ENCODE data around the gene BARX2.

BARX2 gene

GRCh38 chr11:129373489-129373953 lies 2.1 kb upstream of the BARX2 start:
- no peak for DNase-seq (ENCODE audit: low read depth in 2 of 3, low spot score in 1 of 3)

DNA sequence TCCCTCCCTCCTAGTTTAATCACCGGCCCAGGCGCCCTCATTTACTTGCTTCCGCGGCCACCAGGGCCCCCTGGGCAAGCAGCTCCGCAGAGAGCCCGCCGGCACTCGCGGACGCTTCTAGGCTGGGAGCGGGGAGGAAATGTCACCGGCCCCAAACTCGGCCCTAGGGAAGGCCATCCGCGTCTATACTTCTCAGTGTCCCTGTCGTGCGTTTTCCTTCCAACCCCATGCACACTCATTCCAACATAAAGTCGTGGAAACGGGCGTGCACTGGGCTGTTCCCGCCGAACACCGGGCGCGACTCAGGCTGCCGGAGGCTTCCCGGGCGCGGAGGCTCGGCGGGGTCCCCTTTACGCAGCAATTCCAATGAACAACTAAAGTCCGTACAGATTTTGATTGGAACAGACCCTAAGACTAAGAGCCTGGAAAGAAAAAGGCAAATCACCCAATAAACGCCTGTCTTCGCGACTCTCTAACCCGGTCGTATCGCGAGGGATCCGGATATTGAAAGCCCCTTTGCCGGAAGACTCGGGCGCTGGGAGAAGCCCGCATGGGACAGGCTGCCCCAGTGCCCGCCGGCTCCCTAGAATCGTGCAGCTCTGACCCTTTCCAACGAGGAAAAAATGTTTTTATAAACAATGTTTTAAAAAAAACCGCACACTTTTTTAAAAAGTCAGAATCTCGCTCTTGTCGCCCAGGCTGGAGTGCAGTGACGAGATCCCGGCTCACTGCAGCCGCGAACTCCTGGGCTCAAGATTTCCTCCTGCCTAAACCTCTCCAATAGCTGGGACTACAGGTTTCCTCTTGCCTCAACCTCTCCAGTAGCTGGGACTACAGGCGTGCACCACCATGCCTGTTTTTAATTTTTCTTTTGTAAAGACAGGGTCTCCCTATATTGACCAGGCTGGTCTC lies 1.3 kb upstream of the BARX2 start:
- DNase-seq (ENCODE audit: low read depth in 2 of 3, low spot score in 1 of 3), result no peak

DNA sequence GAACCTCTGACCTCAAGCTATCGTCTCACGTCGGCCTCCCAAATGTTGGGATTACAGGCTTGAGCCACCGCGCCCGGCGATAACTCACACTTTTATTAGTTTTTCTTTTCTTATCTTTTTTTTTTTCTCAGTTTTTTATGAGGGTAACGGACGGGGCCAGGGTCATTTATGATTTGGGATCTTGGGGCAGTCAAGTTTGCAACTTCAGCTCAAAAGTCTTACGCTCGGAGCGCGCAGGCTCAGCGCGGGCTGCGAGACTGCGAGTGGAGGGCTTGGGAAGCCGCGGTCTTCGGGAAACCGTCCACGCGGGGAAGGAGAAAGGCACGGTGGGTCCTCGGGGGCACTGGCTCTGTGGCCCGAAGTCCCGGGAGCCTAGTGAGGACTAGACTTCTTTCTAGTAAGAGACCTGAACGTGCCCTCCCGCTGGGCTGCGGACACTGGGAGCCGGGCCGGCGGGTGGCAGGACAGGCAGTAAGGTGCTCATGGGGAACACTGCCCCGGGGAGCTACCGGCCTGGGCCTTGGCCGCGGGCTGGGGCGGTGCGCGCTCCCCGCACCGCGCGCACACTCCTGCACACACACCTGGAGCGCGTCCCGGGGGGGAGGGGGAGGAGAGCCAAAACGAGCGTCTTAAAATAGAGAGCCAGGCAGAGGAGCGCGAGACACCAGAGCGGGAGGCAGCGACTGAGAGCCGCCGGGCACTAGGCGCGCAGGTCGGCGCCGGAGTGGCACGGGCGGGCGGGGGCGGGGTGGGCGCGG lies 476 bp upstream of the BARX2 start:
- no peak for DNase-seq (ENCODE audit: low read depth in 2 of 3, low spot score in 1 of 3)

DNA sequence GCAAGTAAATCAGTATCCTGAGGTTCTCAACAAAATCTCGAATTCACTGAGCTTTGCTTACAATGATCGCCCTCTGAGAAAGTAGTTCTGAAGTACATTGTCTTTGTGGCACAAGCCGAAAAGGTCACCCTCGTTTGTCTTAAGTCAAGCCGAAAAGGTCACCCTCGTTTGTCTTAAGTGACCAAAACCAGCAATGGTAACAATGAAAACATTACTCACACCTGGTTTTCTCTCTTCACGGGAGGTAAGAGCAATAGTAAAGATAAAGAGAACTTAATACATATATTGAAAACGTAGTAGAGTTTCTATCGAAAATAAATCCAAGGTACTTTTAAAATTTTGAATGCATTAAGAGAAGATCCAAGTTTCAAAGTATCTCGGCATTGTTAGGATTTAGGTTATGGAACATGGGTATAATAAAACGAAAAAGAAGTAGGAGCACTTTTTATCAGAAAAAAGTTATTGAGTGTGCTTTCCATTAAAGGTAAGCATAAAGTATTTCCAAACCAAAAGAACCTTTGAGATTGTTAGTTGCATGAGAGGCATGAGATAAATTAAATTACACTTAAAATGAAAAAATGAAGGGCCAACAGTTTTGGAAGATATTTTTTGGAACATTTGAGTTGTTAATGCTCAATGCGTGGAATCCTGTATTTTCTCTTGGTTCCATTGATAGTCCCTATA lies 1.2 kb downstream of the BARX2 start:
- no peak for DNase-seq (ENCODE audit: low read depth in 2 of 3, low spot score in 1 of 3)

DNA sequence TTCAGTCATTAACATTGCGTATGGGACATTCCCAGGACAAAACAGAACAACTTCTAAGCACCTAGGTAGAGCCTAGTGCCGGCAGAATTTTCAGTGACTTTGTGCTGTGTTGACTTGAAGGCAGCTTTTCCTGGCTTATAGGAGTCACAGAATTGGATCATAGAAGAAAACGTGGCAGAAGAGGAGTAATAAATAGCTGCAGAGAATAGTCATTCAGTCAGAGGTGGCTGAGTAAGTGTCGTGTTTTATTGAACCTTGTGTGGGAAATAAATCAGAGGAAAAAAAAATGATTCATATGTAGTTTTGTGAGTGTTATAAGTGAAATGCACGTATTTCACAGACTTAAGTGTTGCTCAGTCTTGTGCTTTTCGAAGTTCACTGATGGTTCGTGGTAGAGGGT lies 2.1 kb downstream of the BARX2 start:
- DNase-seq (ENCODE audit: low read depth in 2 of 3, low spot score in 1 of 3), result no peak

DNA sequence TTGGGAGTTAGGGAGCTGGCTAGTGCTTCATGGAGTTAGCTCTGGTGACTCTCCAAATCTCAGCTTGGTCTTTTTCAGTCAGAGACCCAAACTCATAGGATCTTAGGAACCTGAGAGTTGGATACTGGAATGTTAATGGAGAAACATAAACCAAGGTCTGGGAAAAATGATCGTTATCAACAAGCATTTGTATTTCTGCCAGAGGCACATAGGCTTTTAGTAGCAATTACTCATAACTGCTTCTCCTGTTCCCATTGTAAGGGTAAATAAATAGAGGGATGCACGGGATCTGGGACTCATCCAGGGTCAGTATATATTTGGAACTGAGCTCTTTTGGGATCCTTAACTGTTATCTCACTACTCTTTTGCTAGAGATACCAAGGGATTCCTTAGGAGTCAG lies 4.8 kb downstream of the BARX2 start:
- no peak for DNase-seq (ENCODE audit: low read depth in 2 of 3, low spot score in 1 of 3)

GRCh38 chr11:129382583-129382982 lies 6.9 kb downstream of the BARX2 start:
- DNase-seq (ENCODE audit: low read depth in 2 of 3, low spot score in 1 of 3), result no peak

DNA sequence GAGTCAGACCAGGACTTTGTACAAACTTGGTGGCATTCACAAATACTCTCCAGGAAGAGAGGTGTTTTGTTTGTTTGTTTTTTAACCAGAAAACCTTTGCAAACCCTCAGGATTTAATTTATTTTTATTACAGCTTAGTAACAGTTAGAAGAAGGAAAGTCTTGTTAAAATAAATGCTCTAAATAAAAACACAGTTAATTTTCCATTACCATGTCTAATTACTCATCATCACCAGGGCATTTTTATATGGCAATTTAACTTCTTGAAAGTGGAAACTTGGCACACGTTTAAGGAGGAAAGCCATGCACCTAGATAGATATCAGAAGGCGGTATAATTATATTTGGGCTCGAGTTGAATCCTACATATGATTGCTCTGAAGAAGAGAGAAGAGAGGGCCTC lies 7.4 kb downstream of the BARX2 start:
- no peak for DNase-seq (ENCODE audit: low read depth in 2 of 3, low spot score in 1 of 3)

- no peak for DNase-seq (ENCODE audit: low read depth in 2 of 3, low spot score in 1 of 3)
Observed at GRCh38 chr11:129383502-129383901, 7.9 kb downstream of the BARX2 start.

DNA sequence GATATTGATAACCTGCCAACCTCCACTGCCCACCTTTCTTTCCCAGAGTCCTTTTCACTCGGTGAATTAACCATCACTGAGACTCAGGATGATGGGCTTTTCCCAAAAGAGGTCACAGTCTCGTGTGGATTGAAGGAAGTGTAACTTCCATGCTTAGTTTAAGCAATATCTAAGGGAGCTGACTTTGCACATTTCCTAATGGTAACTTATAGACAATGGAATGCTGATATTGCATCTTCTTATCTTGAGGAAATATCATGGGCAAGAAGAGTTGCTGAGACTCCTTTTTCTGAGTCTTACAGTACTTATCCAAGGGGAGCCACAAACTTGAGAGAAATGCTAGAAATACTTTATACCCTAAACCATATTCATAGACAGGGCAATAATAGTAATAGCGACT lies 8.8 kb downstream of the BARX2 start:
- DNase-seq (ENCODE audit: low read depth in 2 of 3, low spot score in 1 of 3), result no peak

DNA sequence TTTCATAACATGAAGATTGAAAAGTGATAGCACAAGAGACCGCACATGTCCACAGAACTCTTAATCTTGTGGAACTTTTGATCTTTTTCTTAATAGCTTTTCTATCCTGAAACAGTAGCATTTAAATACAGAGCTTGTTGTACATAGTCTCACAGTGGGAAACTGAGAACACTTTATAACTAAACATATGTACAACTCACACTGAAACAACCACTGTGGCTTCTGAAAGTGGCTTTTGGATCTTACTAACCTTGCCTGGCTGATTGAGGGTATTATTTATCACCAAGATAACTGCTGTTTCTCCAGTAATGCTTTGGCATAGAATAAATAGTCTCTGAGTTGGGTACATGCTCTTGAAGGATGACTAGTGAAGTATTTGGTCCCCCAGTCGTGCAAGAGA lies 10.2 kb downstream of the BARX2 start:
- DNase-seq (ENCODE audit: low read depth in 2 of 3, low spot score in 1 of 3), result no peak

- no peak for DNase-seq (ENCODE audit: low read depth in 2 of 3, low spot score in 1 of 3)
Observed at GRCh38 chr11:129386795-129387397, 11.2 kb downstream of the BARX2 start.

DNA sequence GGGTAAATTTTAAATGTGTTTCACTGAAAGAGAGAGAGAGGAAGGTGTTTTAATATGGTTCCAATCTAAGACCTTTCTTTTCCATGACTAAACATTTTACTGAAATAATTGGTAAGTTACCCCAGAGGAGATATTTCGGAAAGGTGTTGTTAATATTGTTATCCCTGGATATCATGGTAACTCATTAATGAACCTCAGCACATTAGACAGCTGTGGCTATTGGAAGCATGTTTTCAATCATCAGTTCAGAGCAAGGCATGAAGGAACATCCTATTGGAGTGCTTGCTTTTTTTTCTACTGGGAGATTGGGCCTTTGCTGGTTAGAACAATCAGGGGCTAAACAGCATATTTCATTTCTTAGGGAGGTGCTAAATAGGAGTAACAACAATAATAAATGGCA lies 11.8 kb downstream of the BARX2 start:
- no peak for DNase-seq (ENCODE audit: low read depth in 2 of 3, low spot score in 1 of 3)

GRCh38 chr11:129388824-129389223 lies 13.2 kb downstream of the BARX2 start:
- no peak for DNase-seq (ENCODE audit: low read depth in 2 of 3, low spot score in 1 of 3)

- no peak for DNase-seq (ENCODE audit: low read depth in 2 of 3, low spot score in 1 of 3)
Observed at GRCh38 chr11:129390303-129390821, 14.7 kb downstream of the BARX2 start.

DNA sequence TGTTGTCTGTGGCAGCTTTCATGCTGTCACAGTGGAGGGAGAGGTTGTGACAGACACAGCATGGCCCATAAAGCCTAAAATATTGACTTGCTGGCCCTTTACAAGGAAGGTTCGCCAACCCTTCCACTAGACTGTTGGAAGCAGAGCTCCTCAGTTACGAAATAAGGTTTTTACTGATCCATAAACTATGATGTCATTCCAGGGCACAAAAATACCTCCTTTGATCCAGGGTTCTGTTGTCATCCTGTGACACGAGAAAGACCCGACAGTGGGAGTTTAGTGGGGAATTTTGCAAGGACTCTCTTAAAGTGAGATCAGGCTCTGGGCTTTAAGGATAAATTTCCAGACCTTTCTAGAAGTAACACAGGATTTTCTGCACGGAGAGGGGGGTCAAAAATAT lies 15.7 kb downstream of the BARX2 start:
- no peak for DNase-seq (ENCODE audit: low read depth in 2 of 3, low spot score in 1 of 3)

DNA sequence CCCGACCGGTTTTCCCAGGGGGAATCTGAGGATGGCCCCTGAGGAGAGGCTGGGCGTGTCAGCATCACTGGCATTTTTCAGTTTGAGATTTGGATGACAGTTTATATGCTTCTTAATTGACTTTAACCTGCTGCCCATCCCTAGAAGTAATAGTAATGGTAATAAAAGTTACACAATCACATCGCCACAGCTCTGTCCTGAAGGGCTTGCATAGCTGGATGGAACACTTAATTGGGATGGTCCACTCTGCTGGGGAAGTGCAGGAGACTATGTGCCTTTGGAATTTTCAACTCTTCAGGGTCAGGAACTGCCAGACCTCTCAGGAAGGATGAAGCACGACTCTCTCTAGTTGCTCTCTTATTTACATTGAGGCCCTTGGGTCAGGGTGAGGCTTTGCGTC lies 16.2 kb downstream of the BARX2 start:
- DNase-seq (ENCODE audit: low read depth in 2 of 3, low spot score in 1 of 3), result no peak

GRCh38 chr11:129392995-129393394 lies 17.3 kb downstream of the BARX2 start:
- no peak for DNase-seq (ENCODE audit: low read depth in 2 of 3, low spot score in 1 of 3)

GRCh38 chr11:129394709-129395108 lies 19.1 kb downstream of the BARX2 start:
- DNase-seq (ENCODE audit: low read depth in 2 of 3, low spot score in 1 of 3), result no peak

- DNase-seq (ENCODE audit: low read depth in 2 of 3, low spot score in 1 of 3), result no peak
Observed at GRCh38 chr11:129395432-129395831, 19.8 kb downstream of the BARX2 start.

DNA sequence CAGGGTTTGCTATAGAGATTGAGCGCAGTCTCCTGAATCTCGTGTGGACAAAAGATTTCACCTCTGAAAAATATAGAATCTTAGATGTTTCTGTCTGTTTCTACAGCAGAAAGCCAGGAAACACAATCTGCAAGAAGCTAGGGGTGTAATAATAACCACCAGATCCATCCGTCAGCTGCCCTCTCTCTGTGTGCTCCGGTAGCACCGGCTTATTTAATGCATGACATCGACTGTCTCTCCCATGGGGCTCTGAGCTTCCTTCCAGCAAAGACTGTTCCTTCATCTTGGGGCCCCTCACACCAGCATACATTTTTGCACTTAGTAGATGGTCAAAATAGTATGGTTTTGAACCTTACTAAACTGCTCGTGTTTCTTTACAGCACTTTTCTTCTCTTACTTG lies 20.2 kb downstream of the BARX2 start:
- DNase-seq (ENCODE audit: low read depth in 2 of 3, low spot score in 1 of 3), result no peak
